Activated CD8-positive, alpha-beta memory T cell treated with anti-CD3 and anti-CD28 coated beads, Interleukin-2, amount 10 ng/mL, durations not matched to agents 7 days and 5 days (primary cell): Measurements from ENCODE around the gene METTL21C. TPM values are rescaled to one million over a fixed set of nuclear protein-coding genes. Genes with fewer than 3 reads are reported as not detected.

Experiments
- ATAC-seq: fragments of 150-1000 bp; cut with Tn5 transposase; one replicate; pipeline ENCODE4 v1.10.0; 2021; ENCODE audit warnings: moderate library complexity
- CTCF ChIA-PET: fragments of 350-600 bp; sonication (Branson Sonifier 250); formaldehyde crosslinking; loops from one replicate; lab custom pipeline; 2021; ENCODE audit warnings: antibody characterized with exemption; lab: Charles Lee
- DNase-seq: peaks from one replicate; pipeline ENCODE4 v3.0.0-alpha.2; 2020
- H3K27ac Mint-ChIP-seq: one replicate; pipeline ENCODE4 v1.8.0; 2021; ENCODE audit warnings: mild to moderate bottlenecking, mixed read lengths
- H3K27me3 Mint-ChIP-seq: one replicate; pipeline ENCODE4 v1.8.0; 2021; ENCODE audit warnings: mixed read lengths
- H3K36me3 Mint-ChIP-seq: one replicate; pipeline ENCODE4 v1.8.0; 2021; ENCODE audit warnings: mild to moderate bottlenecking, mixed read lengths
- H3K4me1 Mint-ChIP-seq: one replicate; pipeline ENCODE4 v1.8.0; 2021; ENCODE audit warnings: mixed read lengths
- H3K4me3 Mint-ChIP-seq: one replicate; pipeline ENCODE4 v1.8.0; 2021; ENCODE audit warnings: mild to moderate bottlenecking, moderate library complexity, mixed read lengths
- H3K9me3 Mint-ChIP-seq: one replicate; pipeline ENCODE4 v1.8.0; 2022; ENCODE audit warnings: low read depth, mixed read lengths
- total RNA-seq, 2 experiments: library from RNA; stranded (reverse); gene quantifications; one replicate each; pipeline ENCODE4 v1.2.3, GENCODE V29; 2021

Gene METTL21C
- total RNA-seq, 2 experiments from 2014 or later, result not detected

DNA sequence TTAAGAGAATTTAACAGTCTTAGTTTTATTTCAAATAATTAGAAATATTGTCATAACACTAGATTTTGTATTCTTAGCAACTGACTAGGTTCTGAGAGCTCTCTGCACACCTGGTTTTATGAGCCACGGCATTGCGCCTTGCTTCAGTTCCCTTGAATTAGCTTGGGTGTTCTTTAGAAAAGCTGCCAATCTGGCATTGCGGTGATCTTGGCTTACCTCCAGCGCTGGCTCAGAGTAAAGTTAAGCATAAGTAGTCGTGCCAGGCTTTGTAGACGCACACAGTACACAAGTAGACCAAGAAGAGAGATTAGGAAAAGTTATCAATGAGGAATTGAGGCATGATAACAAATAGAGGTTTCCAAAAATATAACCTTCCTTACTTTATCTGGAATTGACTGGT lies 52.4 kb downstream of the METTL21C start:
- H3K9me3 Mint-ChIP-seq, result no peaks in the 10 kb centered on the region
- ATAC-seq (no peak), DNase-seq (no peak)
- peaks cover 54% of the 10 kb centered on the region for H3K36me3 Mint-ChIP-seq
- H3K4me3 Mint-ChIP-seq, result no peak overlapping the region
- no peaks in the 10 kb centered on the region for H3K27me3 Mint-ChIP-seq
- CTCF ChIA-PET, result interaction anchor here (1.2 to 1.6 kb wide), 2 partner anchors 9 to 21 kb away, joined by 3 to 4 read pairs; no protein-coding TSS in a partner anchor
- no peak overlapping the region for H3K27ac Mint-ChIP-seq
- H3K4me1 Mint-ChIP-seq, result no peaks in the 10 kb centered on the region

DNA sequence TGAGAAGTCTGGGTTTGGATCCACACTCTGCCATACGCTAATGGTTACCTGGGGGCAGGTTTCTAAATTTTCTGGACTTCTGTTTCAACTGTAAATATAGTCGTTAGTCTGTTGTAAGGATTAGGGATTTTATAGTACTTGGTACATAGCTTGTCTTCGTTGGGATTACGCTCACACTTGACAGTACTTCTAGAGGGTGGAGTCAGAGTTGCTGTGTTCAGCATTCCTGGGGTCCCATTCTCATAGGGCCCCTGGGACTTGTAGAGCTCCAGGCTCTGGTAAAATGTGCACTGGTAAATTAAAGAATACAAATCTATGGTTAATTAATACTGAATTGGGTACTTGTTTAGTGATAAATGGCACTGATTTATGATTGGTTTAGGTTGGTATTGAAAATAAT lies 52.8 kb downstream of the METTL21C start:
- H3K27ac Mint-ChIP-seq, result no peak overlapping the region
- CTCF ChIA-PET, result interaction anchor here (1.2 to 1.6 kb wide), 3 partner anchors 9 to 20 kb away, joined by 3 to 4 read pairs (median 4); no protein-coding TSS in a partner anchor
- DNase-seq (no peak), ATAC-seq (no peak)
- no peaks in the 10 kb centered on the region for H3K4me1 Mint-ChIP-seq
- H3K27me3 Mint-ChIP-seq, result no peaks in the 10 kb centered on the region
- peaks cover 55% of the 10 kb centered on the region for H3K36me3 Mint-ChIP-seq
- H3K9me3 Mint-ChIP-seq, result no peaks in the 10 kb centered on the region
- H3K4me3 Mint-ChIP-seq, result no peak overlapping the region

DNA sequence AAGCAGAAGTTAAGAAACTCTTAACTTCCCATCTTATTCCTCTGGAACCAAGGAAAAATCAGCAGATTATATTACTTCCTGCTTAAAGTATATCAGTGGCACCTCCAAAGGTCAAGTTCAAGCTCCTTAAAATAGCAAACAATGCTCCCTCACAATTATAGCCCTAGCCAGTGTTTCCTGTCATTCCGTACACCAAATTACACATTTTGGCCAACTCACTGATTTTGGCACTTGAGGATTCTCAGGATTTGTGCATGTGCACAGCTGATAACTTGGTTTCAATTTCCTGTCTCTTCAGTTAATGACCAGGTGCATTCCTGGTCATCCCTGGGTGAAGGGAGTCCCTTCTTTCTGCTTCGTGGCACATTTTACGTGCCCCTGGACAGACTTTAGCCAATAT lies 56.1 kb downstream of the METTL21C start:
- ATAC-seq (no peak), DNase-seq (no peak)
- H3K9me3 Mint-ChIP-seq, result no peaks in the 10 kb centered on the region
- CTCF ChIA-PET, result no interaction called here
- peaks cover 62% of the 10 kb centered on the region for H3K36me3 Mint-ChIP-seq
- H3K4me3 Mint-ChIP-seq, result no peak overlapping the region
- no peak overlapping the region for H3K27ac Mint-ChIP-seq
- H3K4me1 Mint-ChIP-seq, result no peaks in the 10 kb centered on the region
- no peaks in the 10 kb centered on the region for H3K27me3 Mint-ChIP-seq

Other genes starting within 250 kb of the METTL21C start
- 10 to 100 TPM; 74.8 to 95.7 TPM for gene TPP2, start 98.1 kb downstream of the METTL21C start, total RNA-seq
- gene TEX30, start 78.7 kb upstream of the METTL21C start, total RNA-seq, result 10 to 100 TPM; 32.4 to 69.5 TPM
- 10 to 100 TPM; 11.1 to 21.6 TPM for gene POGLUT2, start 103.9 kb upstream of the METTL21C start, total RNA-seq
- 10 to 100 TPM; 29.3 to 42.3 TPM for gene BIVM, start 104.1 kb upstream of the METTL21C start, total RNA-seq
- 10 to 100 TPM; 75.8 to 76.1 TPM for gene ERCC5, start 151.0 kb upstream of the METTL21C start, total RNA-seq